ENCODE measurements around the gene A4GALT. TPM values are rescaled to one million over a fixed set of nuclear protein-coding genes. Genes with fewer than 3 reads are reported as not detected.
"Not testable (repeated sequence)": the region's sequence is repeated elsewhere in the genome, so short reads cannot be mapped to it uniquely, and the experiment has no call there.

Gene A4GALT
- total and polyA plus RNA-seq, 2 of the 13 experiments (the other 11 are each of a cell fraction or from before 2014, with no cell fraction given) = 0.09 to 1.1 TPM

- in situ Hi-C loops (cut with HindIII; ENCODE audit: extremely low pct_ligation_motif_present, low pct_unique_long_range_greater_than_20kb) (no loop called here), intact Hi-C loops (cut with micrococcal nuclease; ENCODE audit: unreplicated experiment) (no loop called here)
- H4K20me1 ChIP-seq (ENCODE audit: insufficient read depth, low read length) = no peaks in the 10 kb centered on the region
- H3K36me3 ChIP-seq (replicated peaks in 1 of 2; ENCODE audit: control insufficient read depth in 1 of 2, insufficient read depth in 2 of 2, low read length in 2 of 2) = no peaks in the 10 kb centered on the region
- no peak for DNase-seq (ENCODE audit: low spot score)
- 65% methylated on average over 16 of the region's 23 CpGs for WGBS (ENCODE audit: low lambda C conversion rate)
- no peak for ATAC-seq
- no peaks in the 10 kb centered on the region for H3K79me2 ChIP-seq (ENCODE audit: insufficient read depth, low read length)
- no peak for TF ChIP-seq FOXK1 (CRISPR knock-in tag; IDR thresholded peaks at IDR 0.05; ENCODE audit: borderline replicate concordance, low read depth)
- TF ChIP-seq HCFC1 (IDR thresholded peaks at IDR 0.05; ENCODE audit: low read depth, low read length) = no peak
- no peak for TF ChIP-seq POGZ (CRISPR knock-in tag; IDR thresholded peaks at IDR 0.05)
- H2AFZ ChIP-seq (ENCODE audit: low read length) = no peak overlapping the region
- FAIRE-seq = no peak
- ChIA-PET POLR2A (no interaction called here), CTCF (ENCODE audit: low intra/inter-chr PET ratio, low total read pairs) (no interaction called here)
- H3K27me3 ChIP-seq (ENCODE audit: control insufficient read depth in 1 of 2, insufficient read depth in 2 of 2, low read length in 2 of 2) = peaks cover 0 to under 1% of the 10 kb centered on the region in 2 experiments; a peak in 2 of 5 replicates
- no peaks in the 10 kb centered on the region for H3K9me3 ChIP-seq (ENCODE audit: low read length)
- H3K4me2 ChIP-seq (ENCODE audit: low read depth, low read length) = no peak overlapping the region
- H3K4me1 ChIP-seq (ENCODE audit: insufficient read depth, low read length) = peaks cover 37% of the 10 kb centered on the region
- no TSS peak for BruUV-seq (replicated peaks)
- H3K9ac ChIP-seq (ENCODE audit: insufficient read depth, low read depth, low read length) = no peak overlapping the region
- H3K27ac ChIP-seq (ENCODE audit: extremely low read length, insufficient read depth, low read length) = no peak overlapping the region
- H3K4me3 ChIP-seq (replicated peaks in 1 of 3; ENCODE audit: insufficient read depth in 1 of 3, low read depth in 2 of 3, low read length in 3 of 3) = no peak overlapping the region
These were observed 38.4 kb upstream of the A4GALT start for GRCh38 chr22:42758931-42759629.

- H3K9ac ChIP-seq (ENCODE audit: insufficient read depth, low read depth, low read length); ATAC-seq; H3K27ac ChIP-seq (ENCODE audit: extremely low read length, insufficient read depth, low read length); H4K20me1 ChIP-seq (ENCODE audit: insufficient read depth, low read length); BruUV-seq (replicated peaks); FAIRE-seq; in situ Hi-C loops (cut with HindIII; ENCODE audit: extremely low pct_ligation_motif_present, low pct_unique_long_range_greater_than_20kb); H3K9me3 ChIP-seq (ENCODE audit: low read length); H3K4me3 ChIP-seq (replicated peaks in 1 of 3; ENCODE audit: insufficient read depth in 1 of 3, low read depth in 2 of 3, low read length in 3 of 3); H3K79me2 ChIP-seq (ENCODE audit: insufficient read depth, low read length); intact Hi-C loops (cut with micrococcal nuclease; ENCODE audit: unreplicated experiment); CTCF ChIA-PET (ENCODE audit: low intra/inter-chr PET ratio, low total read pairs); H2AFZ ChIP-seq (ENCODE audit: low read length); H3K4me2 ChIP-seq (ENCODE audit: low read depth, low read length); H3K27me3 ChIP-seq (ENCODE audit: control insufficient read depth in 1 of 2, insufficient read depth in 2 of 2, low read length in 2 of 2); H3K36me3 ChIP-seq (replicated peaks in 1 of 2; ENCODE audit: control insufficient read depth in 1 of 2, insufficient read depth in 2 of 2, low read length in 2 of 2): not testable (repeated sequence)
- 14% methylated on average over 5 of the region's 5 CpGs for WGBS (ENCODE audit: low lambda C conversion rate)
- DNase-seq (ENCODE audit: low spot score) = peak; percentile 56
- POLR2A ChIA-PET = interaction anchor here (1.2 kb wide), 1 partner anchor 140 kb away, joined by 4 read pairs; no protein-coding TSS in a partner anchor
- peaks cover 68% of the 10 kb centered on the region for H3K4me1 ChIP-seq (ENCODE audit: insufficient read depth, low read length)
- TF ChIP-seq ZNF12 (CRISPR knock-in tag; IDR thresholded peaks at IDR 0.05) (peak; percentile 82), ZNF460 (CRISPR knock-in tag; IDR thresholded peaks at IDR 0.05; ENCODE audit: borderline replicate concordance) (peak; percentile 19; the same call in 1 of the 2 replicates), RARA (CRISPR knock-in tag; IDR thresholded peaks at IDR 0.05) (0 out of 2 replicates have a peak, but pooled peaks have one; percentile 22)
These were observed 34.9 kb upstream of the A4GALT start for GRCh38 chr22:42755553-42755952.

Measured in HepG2 (cell line).